Ishikawa (cell line): ENCODE results near the gene HINT3.

ENCODE experiments used
- CEBPB ChIP-seq: IDR thresholded peaks from 2 replicates; pipeline ENCODE4 v1.6.1; 2012
- CREB1 ChIP-seq: IDR thresholded peaks from 2 replicates; pipeline ENCODE4 v1.6.1; 2012; ENCODE audit warnings: low read depth
- EGR1 ChIP-seq: IDR thresholded peaks from 2 replicates; pipeline ENCODE4 v1.6.1; 2012
- EP300 ChIP-seq: IDR thresholded peaks from 2 replicates; pipeline ENCODE4 v1.6.1; 2012; ENCODE audit warnings: borderline replicate concordance
- FOXM1 ChIP-seq: IDR thresholded peaks from 2 replicates; pipeline ENCODE4 v1.6.1; 2012; ENCODE audit warnings: low read depth, borderline replicate concordance
- MAX ChIP-seq: IDR thresholded peaks from 2 replicates; pipeline ENCODE4 v1.6.1; 2012
- NFIC ChIP-seq: IDR thresholded peaks from 2 replicates; pipeline ENCODE4 v1.6.1; 2012
- RAD21 ChIP-seq: IDR thresholded peaks from 2 replicates; pipeline ENCODE4 v1.6.1; 2012; ENCODE audit warnings: low read depth
- TAF1 ChIP-seq: IDR thresholded peaks from 2 replicates; pipeline ENCODE4 v1.6.1; 2012; ENCODE audit warnings: low read depth, mild to moderate bottlenecking
- TCF12 ChIP-seq: IDR thresholded peaks from 2 replicates; pipeline ENCODE4 v1.6.1; 2012; ENCODE audit warnings: low read depth
- TEAD4 ChIP-seq: IDR thresholded peaks from 2 replicates; pipeline ENCODE4 v1.6.1; 2012
- USF1 ChIP-seq: IDR thresholded peaks from 2 replicates; pipeline ENCODE4 v1.6.1; 2012
- YY1 ChIP-seq: IDR thresholded peaks from 2 replicates; pipeline ENCODE4 v1.6.1; 2012; ENCODE audit warnings: low read depth
- ZBTB7A ChIP-seq: IDR thresholded peaks from 2 replicates; pipeline ENCODE4 v1.6.1; 2012; ENCODE audit warnings: low read depth
- TF ChIP-seq, protein P1 (sequence below): IDR thresholded peaks from 2 replicates; pipeline ENCODE4 v1.6.1; 2012; ENCODE audit warnings: low read depth, mild to moderate bottlenecking

The HINT3 gene

GRCh38 chr6:125927761-125928160 lies 28.8 kb upstream of the HINT3 start:
- no peak for TF ChIP-seq ZBTB7A
- no peak for TF ChIP-seq TCF12
- no peak for TF ChIP-seq CEBPB
- TF ChIP-seq FOXM1: no peak
- no peak for TF ChIP-seq YY1
- no peak for TF ChIP-seq EP300
- no peak for TF ChIP-seq USF1
- no peak for TF ChIP-seq CREB1
- TF ChIP-seq TEAD4: no peak
- no peak for TF ChIP-seq RAD21
- TF ChIP-seq NFIC: no peak
- TF ChIP-seq TAF1: no peak
- TF ChIP-seq, protein P1, sequence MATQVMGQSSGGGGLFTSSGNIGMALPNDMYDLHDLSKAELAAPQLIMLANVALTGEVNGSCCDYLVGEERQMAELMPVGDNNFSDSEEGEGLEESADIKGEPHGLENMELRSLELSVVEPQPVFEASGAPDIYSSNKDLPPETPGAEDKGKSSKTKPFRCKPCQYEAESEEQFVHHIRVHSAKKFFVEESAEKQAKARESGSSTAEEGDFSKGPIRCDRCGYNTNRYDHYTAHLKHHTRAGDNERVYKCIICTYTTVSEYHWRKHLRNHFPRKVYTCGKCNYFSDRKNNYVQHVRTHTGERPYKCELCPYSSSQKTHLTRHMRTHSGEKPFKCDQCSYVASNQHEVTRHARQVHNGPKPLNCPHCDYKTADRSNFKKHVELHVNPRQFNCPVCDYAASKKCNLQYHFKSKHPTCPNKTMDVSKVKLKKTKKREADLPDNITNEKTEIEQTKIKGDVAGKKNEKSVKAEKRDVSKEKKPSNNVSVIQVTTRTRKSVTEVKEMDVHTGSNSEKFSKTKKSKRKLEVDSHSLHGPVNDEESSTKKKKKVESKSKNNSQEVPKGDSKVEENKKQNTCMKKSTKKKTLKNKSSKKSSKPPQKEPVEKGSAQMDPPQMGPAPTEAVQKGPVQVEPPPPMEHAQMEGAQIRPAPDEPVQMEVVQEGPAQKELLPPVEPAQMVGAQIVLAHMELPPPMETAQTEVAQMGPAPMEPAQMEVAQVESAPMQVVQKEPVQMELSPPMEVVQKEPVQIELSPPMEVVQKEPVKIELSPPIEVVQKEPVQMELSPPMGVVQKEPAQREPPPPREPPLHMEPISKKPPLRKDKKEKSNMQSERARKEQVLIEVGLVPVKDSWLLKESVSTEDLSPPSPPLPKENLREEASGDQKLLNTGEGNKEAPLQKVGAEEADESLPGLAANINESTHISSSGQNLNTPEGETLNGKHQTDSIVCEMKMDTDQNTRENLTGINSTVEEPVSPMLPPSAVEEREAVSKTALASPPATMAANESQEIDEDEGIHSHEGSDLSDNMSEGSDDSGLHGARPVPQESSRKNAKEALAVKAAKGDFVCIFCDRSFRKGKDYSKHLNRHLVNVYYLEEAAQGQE: no peak

DNA sequence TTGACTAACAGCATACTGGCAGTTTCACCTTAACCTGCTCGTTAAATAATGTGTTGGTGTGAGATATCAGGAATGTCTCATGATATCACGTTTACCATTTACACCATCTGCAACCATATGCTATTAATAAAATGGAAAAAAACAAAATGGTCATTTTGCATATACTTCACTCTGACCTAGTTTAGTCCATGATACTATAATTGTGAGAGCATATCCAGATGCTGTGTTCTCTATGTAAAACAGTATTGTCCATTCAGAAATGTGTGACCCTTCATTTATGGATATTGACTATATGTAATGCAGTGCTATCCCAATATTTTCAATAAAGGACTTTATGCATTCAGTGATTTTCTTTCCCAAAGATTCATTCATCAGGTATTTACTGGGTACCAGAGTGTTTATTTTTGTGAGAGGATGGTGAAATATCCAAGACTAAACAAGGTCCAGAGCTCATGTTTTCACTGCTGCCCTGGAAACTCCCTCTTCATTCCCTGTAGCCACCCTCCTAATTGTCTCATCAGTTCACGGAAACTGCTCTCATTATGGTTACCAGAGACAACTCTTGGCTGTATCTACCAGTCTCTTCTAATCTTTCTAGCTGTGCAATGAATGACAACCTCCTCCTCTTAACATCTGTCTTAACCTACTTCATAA lies 25.7 kb upstream of the HINT3 start:
- TF ChIP-seq ZBTB7A (no peak), MAX (no peak), FOXM1 (no peak), EP300 (no peak), NFIC (no peak), TCF12 (no peak), TEAD4 (no peak), YY1 (no peak), CEBPB (no peak), RAD21 (no peak), EGR1 (no peak)
- TF ChIP-seq, protein P1: no peak

GRCh38 chr6:125931733-125932450 lies 24.7 kb upstream of the HINT3 start:
- TF ChIP-seq, protein P1: no peak
- TF ChIP-seq CEBPB (no peak), RAD21 (no peak), ZBTB7A (no peak), FOXM1 (no peak), NFIC (no peak), CREB1 (no peak), TCF12 (no peak), TEAD4 (no peak), YY1 (no peak), USF1 (no peak), EGR1 (no peak), MAX (no peak), TAF1 (no peak), EP300 (no peak)

DNA sequence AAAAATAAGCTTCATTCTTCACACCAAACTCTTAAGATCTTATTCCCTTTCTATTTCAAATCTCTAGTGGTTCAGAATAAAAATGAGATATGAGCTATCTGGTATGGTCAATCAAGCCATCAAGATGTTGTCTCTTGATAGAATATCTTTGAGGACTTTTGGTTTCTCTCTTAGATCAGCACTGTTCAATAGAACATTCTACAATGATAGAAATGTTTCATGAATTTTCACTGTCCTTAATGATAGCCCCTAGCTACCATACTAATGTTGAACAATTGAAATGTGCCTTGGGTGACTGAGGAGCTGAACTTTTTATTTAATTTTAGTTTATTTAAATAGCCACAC lies 24.1 kb upstream of the HINT3 start:
- TF ChIP-seq RAD21 (no peak), YY1 (no peak), TAF1 (no peak)
